HG02763 (cell line): ENCODE measurements around the gene CACNA1C.

Experiments
- ATAC-seq: cut with Tn5 transposase; IDR thresholded peaks from one replicate; pipeline ENCODE4 v1.9.1; 2021; ENCODE audit warnings: mild to moderate bottlenecking, moderate library complexity; ENCODE audit not compliant: unreplicated experiment

CACNA1C gene

GRCh38 chr12:2403221-2403976 is 350.6 kb downstream of the CACNA1C start:
- no peak for ATAC-seq

- ATAC-seq, result no peak
These were observed 352.3 kb downstream of the CACNA1C start for GRCh38 chr12:2405039-2405438.

- ATAC-seq, result no peak
These were observed 354.1 kb downstream of the CACNA1C start for GRCh38 chr12:2406903-2407302.

- no peak for ATAC-seq
These were observed 355.5 kb downstream of the CACNA1C start for GRCh38 chr12:2408262-2408661.

GRCh38 chr12:2409656-2410265 is 357.0 kb downstream of the CACNA1C start:
- no peak for ATAC-seq

- no peak for ATAC-seq
These were observed 357.7 kb downstream of the CACNA1C start for GRCh38 chr12:2410496-2410895.

GRCh38 chr12:2411011-2411410 is 358.2 kb downstream of the CACNA1C start:
- no peak for ATAC-seq

- no peak for ATAC-seq
These were observed 359.0 kb downstream of the CACNA1C start for GRCh38 chr12:2411616-2412304.

GRCh38 chr12:2412305-2412643 is 359.5 kb downstream of the CACNA1C start:
- no peak for ATAC-seq

- no peak for ATAC-seq
These were observed 360.5 kb downstream of the CACNA1C start for GRCh38 chr12:2413301-2413700.

GRCh38 chr12:2413999-2414792 is 361.4 kb downstream of the CACNA1C start:
- no peak for ATAC-seq

- no peak for ATAC-seq
These were observed 362.2 kb downstream of the CACNA1C start for GRCh38 chr12:2414810-2415567.

- no peak for ATAC-seq
These were observed 362.8 kb downstream of the CACNA1C start for GRCh38 chr12:2415568-2415944.

GRCh38 chr12:2416158-2416557 is 363.4 kb downstream of the CACNA1C start:
- ATAC-seq, result no peak

- no peak for ATAC-seq
These were observed 364.8 kb downstream of the CACNA1C start for GRCh38 chr12:2417481-2418160.

- ATAC-seq, result no peak
These were observed 365.8 kb downstream of the CACNA1C start for GRCh38 chr12:2418579-2418978.

- ATAC-seq, result no peak
These were observed 369.8 kb downstream of the CACNA1C start for GRCh38 chr12:2422591-2422990.

- ATAC-seq, result no peak
These were observed 376.2 kb downstream of the CACNA1C start for GRCh38 chr12:2429032-2429431.

- no peak for ATAC-seq
These were observed 379.0 kb downstream of the CACNA1C start for GRCh38 chr12:2431810-2432209.

GRCh38 chr12:2432856-2433255 is 380.1 kb downstream of the CACNA1C start:
- no peak for ATAC-seq
